Spleen (tissue), 11 donors: Measurements from ENCODE around the gene CEP162. TPM values are rescaled to one million over a fixed set of nuclear protein-coding genes. Genes with fewer than 3 reads are reported as not detected.

Experiments
- DNase-seq: peaks from one replicate; pipeline ENCODE4 v3.0.0-alpha.2; 2020
- H3K27ac ChIP-seq, 8 donors: fragments of 200-600 bp; sonication (generic) in 7 of 8; 1 replicate in 4 of 8; 2 replicates in 4 of 8; pipeline versions ENCODE4 v1.5.0 to v1.8.0; 2016 to 2021; ENCODE audit warnings: inconsistent platforms in 4 of 8, mild to moderate bottlenecking in 4 of 8, moderate library complexity in 1 of 8
- H3K27me3 ChIP-seq, 7 donors: fragments of 200-600 bp; sonication (generic) in 6 of 7; replicated peaks in 1 of 7; 1 replicate in 4 of 7; 2 replicates in 3 of 7; pipeline versions ENCODE4 v1.5.0 to v1.8.0; 2016 to 2021; ENCODE audit warnings: inconsistent platforms in 3 of 7, mild to moderate bottlenecking in 1 of 7
- H3K36me3 ChIP-seq, 6 donors: fragments of 200-600 bp; sonication (generic) in 5 of 6; 1 replicate in 4 of 6; 2 replicates in 2 of 6; pipeline versions ENCODE4 v1.5.0 to v1.8.0; 2016 to 2021; ENCODE audit warnings: inconsistent platforms in 2 of 6
- H3K4me1 ChIP-seq, 6 donors: fragments of 200-600 bp; sonication (generic) in 5 of 6; 1 replicate in 3 of 6; 2 replicates in 3 of 6; pipeline versions ENCODE4 v1.5.0 to v1.8.0; 2016 to 2021; ENCODE audit warnings: inconsistent platforms in 3 of 6
- H3K4me3 ChIP-seq, 8 donors: fragments of 200-600 bp; sonication (generic) in 7 of 8; 1 replicate in 4 of 8; 2 replicates in 4 of 8; pipeline versions ENCODE4 v1.5.0 to v1.8.0; 2016 to 2021; ENCODE audit warnings: inconsistent platforms in 4 of 8, mild to moderate bottlenecking in 4 of 8, moderate library complexity in 2 of 8
- H3K9me3 ChIP-seq, 8 donors: fragments of 200-600 bp; sonication (generic) in 7 of 8; 1 replicate in 4 of 8; 2 replicates in 4 of 8; pipeline versions ENCODE4 v1.5.0 to v1.8.0; 2016 to 2021; ENCODE audit warnings: inconsistent platforms in 4 of 8
- CTCF ChIP-seq, 11 experiments: fragments of 200-600 bp in 7 of 11; fragments of 450-650 bp in 4 of 11; sonication (generic) in 4 of 11; IDR thresholded peaks in 8 of 11; conservative IDR thresholded peaks in 3 of 11; 1 replicate in 7 of 11; 2 replicates in 4 of 11; pipeline versions ENCODE4 v1.4.0 to v1.8.0; 2016 to 2021; ENCODE audit warnings: antibody characterized with exemption in 11 of 11, inconsistent platforms in 4 of 11, mild to moderate bottlenecking in 1 of 11
- POLR2A ChIP-seq, 3 donors: fragments of 450-650 bp; IDR thresholded peaks; one replicate each; pipeline ENCODE4 v1.5.1; 2017; ENCODE audit warnings: antibody characterized with exemption in 3 of 3, mild to moderate bottlenecking in 1 of 3
- POLR2AphosphoS5 ChIP-seq, 3 donors: sonication (generic); formaldehyde crosslinking; IDR thresholded peaks; one replicate each; pipeline ENCODE4 v1.5.1; 2017; ENCODE audit warnings: antibody characterized with exemption in 3 of 3
- WGBS, 5 donors: extraction: QIAGEN DNeasy Blood & Tissue Kit in 3 of 5; methylation state at CpG; one replicate each; pipeline versions ENCODE4 v1.1.5 to v1.1.7; 2013 to 2018; 5-methylcytosine and 5-hydroxymethylcytosine counted together
- intact Hi-C: fragments of 100-400 bp; cut with DNase I; formaldehyde crosslinking; loops from one replicate; pipeline ENCODE4 v1.15.0; 2023; ENCODE audit warnings: low total_unique reads
- polyA plus RNA-seq, 3 donors: library from polyadenylated mRNA; stranded (reverse); fragments of 200-250 nt; gene quantifications; one replicate each; pipeline ENCODE4 v1.2.1, GENCODE V29; 2013
- total RNA-seq, 7 donors: library from RNA; depleted of rRNA in 3 of 7; stranded (reverse); fragments of >200 nt in 3 of 7; fragmentation: NEBNext Ultra II Directional in 4 of 7; extraction: Animal tissue kit (Norgen Biotek cat#: 25700) in 4 of 7; gene quantifications; one replicate each; pipeline versions ENCODE4 v1.1.0 to v1.2.1, GENCODE V29; 2016 to 2021
- donor health status: healthy with polysubstance abuse.
- donor health status: DM: no; HTN: no; CAD: no; lungs with moderate emphysema.
- donor health status: DM: no; HTN: no; CAD: no.
- donor health status: Bipolar disorder and iron deficiency.
- donor health status: healthy.
- donor health status: DM: no; HTN: no; CAD: no.
- donor health status: DM: yes; HTN: yes; CAD: no.

CEP162 gene
- total and polyA plus RNA-seq, 10 donors = 5.1 to 22.8 (median 10.3) TPM

GRCh38 chr6:84139311-84139710, 88.1 kb downstream of the CEP162 start:
- H3K9me3 ChIP-seq = peaks cover 0 to 2% (median 0%) of the 10 kb centered on the region in 8 donors
- no peaks in the 10 kb centered on the region for H3K4me1 ChIP-seq
- intact Hi-C loops = no loop called here
- H3K36me3 ChIP-seq = peaks cover 0 to 76% (median 7%) of the 10 kb centered on the region in 6 donors
- TF ChIP-seq CTCF (IDR thresholded peaks at IDR 0.05 in 8 of 11, conservative IDR thresholded peaks at IDR 0.05 in 3 of 11) (no peak), POLR2AphosphoS5 (IDR thresholded peaks at IDR 0.05) (no peak), POLR2A (IDR thresholded peaks at IDR 0.05) (no peak)
- no peak overlapping the region for H3K4me3 ChIP-seq
- no peak for DNase-seq
- H3K27ac ChIP-seq = no peak overlapping the region
- no peaks in the 10 kb centered on the region for H3K27me3 ChIP-seq

- peaks cover 0 to 14% (median 7%) of the 10 kb centered on the region in 8 donors for H3K9me3 ChIP-seq
- no peak overlapping the region for H3K27ac ChIP-seq
- H3K4me3 ChIP-seq = no peak overlapping the region
- WGBS, 5 donors = 66 to 80% (median 72%) methylated on average over 2 of the region's 2 CpGs
- no peaks in the 10 kb centered on the region for H3K4me1 ChIP-seq
- H3K27me3 ChIP-seq = no peaks in the 10 kb centered on the region
- H3K36me3 ChIP-seq = peaks cover 0 to 81% (median 8%) of the 10 kb centered on the region in 6 donors
- DNase-seq = no peak
- intact Hi-C loops = no loop called here
- TF ChIP-seq POLR2AphosphoS5 (IDR thresholded peaks at IDR 0.05) (no peak), POLR2A (IDR thresholded peaks at IDR 0.05) (no peak), CTCF (IDR thresholded peaks at IDR 0.05 in 8 of 11, conservative IDR thresholded peaks at IDR 0.05 in 3 of 11) (no peak)
Measured at GRCh38 chr6:84137989-84138575, 89.4 kb downstream of the CEP162 start.

GRCh38 chr6:84137051-84137375, 90.4 kb downstream of the CEP162 start:
- intact Hi-C loops = no loop called here
- H3K36me3 ChIP-seq = peaks cover 0 to 85% (median 6%) of the 10 kb centered on the region in 6 donors
- 84 to 96% (median 94%) methylated on average over 5 of the region's 5 CpGs for WGBS, 5 donors

More at GRCh38 chr6:84137051-84137375, 90.4 kb downstream of the CEP162 start:
- TF ChIP-seq CTCF (IDR thresholded peaks at IDR 0.05 in 8 of 11, conservative IDR thresholded peaks at IDR 0.05 in 3 of 11) (no peak), POLR2AphosphoS5 (IDR thresholded peaks at IDR 0.05) (no peak), POLR2A (IDR thresholded peaks at IDR 0.05) (no peak)
- H3K27ac ChIP-seq = no peak overlapping the region
- peaks cover 0 to 19% (median 11%) of the 10 kb centered on the region in 8 donors for H3K9me3 ChIP-seq
- H3K27me3 ChIP-seq = no peaks in the 10 kb centered on the region
- H3K4me1 ChIP-seq = no peaks in the 10 kb centered on the region
- H3K4me3 ChIP-seq = no peak overlapping the region
- DNase-seq = no peak
